ENCODE measurements around the gene EFHB.
"Not testable (repeated sequence)": the region's sequence is repeated elsewhere in the genome, so short reads cannot be mapped to it uniquely, and the experiment has no call there.

The EFHB gene

GRCh38 chr3:19934098-19934566, at the start of gene EFHB:
Gene EFHB (minus strand): TSS chr3:19934217. CDS start chr3:19934018, 199 bp downstream.
- no peak for DNase-seq

GRCh38 chr3:19972054-19972453, 38.0 kb upstream of the EFHB start:
- no peak for DNase-seq

- no peak for DNase-seq
These were observed 36.3 kb upstream of the EFHB start for GRCh38 chr3:19970327-19970726.

- DNase-seq: no peak
These were observed 33.8 kb upstream of the EFHB start for GRCh38 chr3:19967812-19968211.

GRCh38 chr3:19967208-19967607, 33.2 kb upstream of the EFHB start:
- no peak for DNase-seq

GRCh38 chr3:19961960-19962359, 27.9 kb upstream of the EFHB start:
- no peak for DNase-seq

GRCh38 chr3:19960696-19961095, 26.7 kb upstream of the EFHB start:
- no peak for DNase-seq

- no peak for DNase-seq
These were observed 25.5 kb upstream of the EFHB start for GRCh38 chr3:19959505-19959904.

GRCh38 chr3:19957354-19957753, 23.3 kb upstream of the EFHB start:
- DNase-seq: not testable (repeated sequence)

- no peak for DNase-seq
These were observed 20.7 kb upstream of the EFHB start for GRCh38 chr3:19954676-19955075.

GRCh38 chr3:19950316-19950715, 16.3 kb upstream of the EFHB start:
- no peak for DNase-seq

- no peak for DNase-seq
These were observed 14.2 kb upstream of the EFHB start for GRCh38 chr3:19948226-19948591.

GRCh38 chr3:19947549-19948225, 13.7 kb upstream of the EFHB start:
- DNase-seq: peak in 2 of 4 experiments; percentile 26 to 28

GRCh38 chr3:19946832-19947548, 13.0 kb upstream of the EFHB start, which contains the start of gene RAB5A:
Gene RAB5A (plus strand): TSS chr3:19947097. CDS start chr3:19950899, 3,802 bp downstream.
- peak; percentile 84 to 94 (median 88) for DNase-seq

- DNase-seq: no peak
These were observed 12.2 kb upstream of the EFHB start for GRCh38 chr3:19945969-19946831.

- no peak for DNase-seq
These were observed 11.5 kb upstream of the EFHB start for GRCh38 chr3:19945534-19945933.

GRCh38 chr3:19940643-19941042, 6.6 kb upstream of the EFHB start:
- no peak for DNase-seq

GRCh38 chr3:19938295-19938627, 4.2 kb upstream of the EFHB start:
- no peak for DNase-seq

GRCh38 chr3:19937459-19938294, 3.7 kb upstream of the EFHB start:
- no peak for DNase-seq

- no peak for DNase-seq
These were observed 1.6 kb downstream of the EFHB start for GRCh38 chr3:19932422-19932821.

- DNase-seq: no peak
These were observed 2.2 kb downstream of the EFHB start for GRCh38 chr3:19931767-19932188.

- DNase-seq: no peak
These were observed 2.8 kb downstream of the EFHB start for GRCh38 chr3:19931180-19931692.

Data from activated naive CD4-positive, alpha-beta T cell (primary cell).